OCI-LY3 (cell line): ENCODE data around the gene CTSD.

Experiments
- H2AFZ ChIP-seq: fragments of 200-600, 300-600 bp; shearing (Covaris generic); 2 replicates; pipeline ENCODE4 v1.6.0; 2014; ENCODE audit warnings: antibody characterized with exemption, low read depth, low read length
- H3K27ac ChIP-seq: fragments of 200-600, 300-600 bp; sonication (generic); 2 replicates; pipeline ENCODE4 v1.5.1; 2014; ENCODE audit warnings: mild to moderate bottlenecking, low read length, moderate library complexity, mixed read lengths
- H3K27me3 ChIP-seq: fragments of 200-600, 300-600 bp; sonication (generic); 2 replicates; pipeline ENCODE4 v1.6.1; 2014; ENCODE audit warnings: low read depth, low read length, mixed read lengths
- H3K36me3 ChIP-seq: fragments of 200-600, 300-600 bp; sonication (generic); replicated peaks from 2 replicates; pipeline ENCODE3; 2014; ENCODE audit warnings: low read depth, low read length, mixed read lengths
- H3K4me1 ChIP-seq: fragments of 300-600, 200-600 bp; sonication (generic); 2 replicates; pipeline ENCODE4 v1.6.1; 2014; ENCODE audit warnings: low read length, mixed read lengths
- H3K4me2 ChIP-seq: fragments of 200-600, 300-600 bp; sonication (generic); 2 replicates; pipeline ENCODE4 v1.6.1; 2014; ENCODE audit warnings: low read length, mixed read lengths
- H3K4me3 ChIP-seq: fragments of 300-600, 200-600 bp; sonication (generic); 2 replicates; pipeline ENCODE4 v1.5.1; 2014; ENCODE audit warnings: antibody characterized with exemption, mild to moderate bottlenecking, low read length, moderate library complexity
- H3K79me2 ChIP-seq: fragments of 300-600, 200-600 bp; shearing (Covaris generic); 2 replicates; pipeline ENCODE4 v1.6.1; 2014; ENCODE audit warnings: mild to moderate bottlenecking, low read length, mixed read lengths
- H3K9ac ChIP-seq: fragments of 300-600, 200-600 bp; shearing (Covaris generic); 2 replicates; pipeline ENCODE4 v1.6.0; 2014; ENCODE audit warnings: mild to moderate bottlenecking, low read length, moderate library complexity
- H3K9me3 ChIP-seq: fragments of 200-600, 300-600 bp; shearing (Covaris generic); 2 replicates; pipeline ENCODE4 v1.6.1; 2014; ENCODE audit warnings: low read length, mixed read lengths; ENCODE audit not compliant: insufficient read depth
- H4K20me1 ChIP-seq: fragments of 200-600, 300-600 bp; sonication (generic); 2 replicates; pipeline ENCODE4 v1.6.1; 2016; ENCODE audit warnings: low read length, mixed read lengths; ENCODE audit not compliant: insufficient read depth
- CTCF ChIP-seq: fragments of 200-600, 300-600 bp; sonication (generic); IDR thresholded peaks from 2 replicates; pipeline ENCODE4 v1.5.1; 2014; ENCODE audit warnings: antibody characterized with exemption, low read length, low read depth
- EZH2phosphoT487 ChIP-seq: fragments of 200-600 bp; shearing (Covaris generic); IDR thresholded peaks from 2 replicates; pipeline ENCODE4 v1.6.1; 2018; ENCODE audit warnings: antibody characterized with exemption, mixed run types, low read depth

Gene CTSD

GRCh38 chr11:1744891-1745700 is 18.6 kb downstream of the CTSD start:
- Histone ChIP-seq H4K20me1 (no peaks in the 10 kb centered on the region; the same call in 1 of the 2 replicates), H3K36me3 (no peaks in the 10 kb centered on the region), H3K9ac (no peak overlapping the region), H3K4me2 (no peak overlapping the region), H2AFZ (no peak overlapping the region), H3K9me3 (no peaks in the 10 kb centered on the region), H3K27ac (no peak overlapping the region), H3K4me1 (no peaks in the 10 kb centered on the region), H3K4me3 (no peak overlapping the region), H3K27me3 (no peaks in the 10 kb centered on the region), H3K79me2 (no peaks in the 10 kb centered on the region)
- no peak for TF ChIP-seq EZH2phosphoT487
- TF ChIP-seq CTCF: no peak

- Histone ChIP-seq H3K27ac (no peak overlapping the region), H2AFZ (no peak overlapping the region), H3K4me2 (no peak overlapping the region), H3K9me3 (no peaks in the 10 kb centered on the region), H3K9ac (no peak overlapping the region), H4K20me1 (no peaks in the 10 kb centered on the region; the same call in 1 of the 2 replicates), H3K36me3 (no peaks in the 10 kb centered on the region), H3K27me3 (peaks cover 4% of the 10 kb centered on the region; the same call in 1 of the 2 replicates), H3K4me1 (no peaks in the 10 kb centered on the region), H3K79me2 (no peaks in the 10 kb centered on the region), H3K4me3 (no peak overlapping the region)
- TF ChIP-seq EZH2phosphoT487 (no peak), CTCF (no peak)
Observed at GRCh38 chr11:1744137-1744886, 19.4 kb downstream of the CTSD start.

GRCh38 chr11:1743585-1744136 is 20.1 kb downstream of the CTSD start:
- Histone ChIP-seq H3K79me2 (no peaks in the 10 kb centered on the region), H3K27ac (no peak overlapping the region), H3K4me1 (no peaks in the 10 kb centered on the region), H3K36me3 (no peaks in the 10 kb centered on the region), H2AFZ (no peak overlapping the region), H3K4me3 (no peak overlapping the region), H3K27me3 (peaks cover 4% of the 10 kb centered on the region; the same call in 1 of the 2 replicates), H3K9me3 (no peaks in the 10 kb centered on the region), H3K4me2 (no peak overlapping the region), H4K20me1 (no peaks in the 10 kb centered on the region; the same call in 1 of the 2 replicates), H3K9ac (no peak overlapping the region)
- no peak for TF ChIP-seq EZH2phosphoT487
- no peak for TF ChIP-seq CTCF
